Neural cell (in vitro differentiated cells): ENCODE results near the gene TOGARAM2. TPM values are rescaled to one million over a fixed set of nuclear protein-coding genes. Genes with fewer than 3 reads are reported as not detected.

Experiments
- H2AFZ ChIP-seq: fragments of 200-600, 300-800 bp; sonication (generic), shearing (Covaris generic); 2 replicates; pipeline ENCODE4 v1.6.0; 2014; ENCODE audit warnings: low read depth, mild to moderate bottlenecking, antibody characterized with exemption, low read length, moderate library complexity
- H3F3A ChIP-seq: fragments of 200-600 bp; shearing (Covaris generic); 2 replicates; pipeline ENCODE4 v1.6.1; 2016; ENCODE audit warnings: mild to moderate bottlenecking, moderate library complexity, mixed read lengths, antibody characterized with exemption, low read length; ENCODE audit not compliant: insufficient read depth, poor library complexity, severe bottlenecking
- H3K27ac ChIP-seq: fragments of 200-600, 300-800 bp; sonication (generic), shearing (Covaris generic); 2 replicates; pipeline ENCODE4 v1.5.1; 2014; ENCODE audit warnings: mild to moderate bottlenecking, low read length, moderate library complexity
- H3K27me3 ChIP-seq: fragments of 300-800, 200-600 bp; sonication (generic), shearing (Covaris generic); 2 replicates; pipeline ENCODE4 v1.6.0; 2014; ENCODE audit warnings: mild to moderate bottlenecking, low read depth, low read length, moderate library complexity; ENCODE audit not compliant: insufficient read depth
- H3K36me3 ChIP-seq: fragments of 300-800, 200-600 bp; sonication (generic), shearing (Covaris generic); 2 replicates; pipeline ENCODE4 v1.5.1; 2014; ENCODE audit warnings: mild to moderate bottlenecking, antibody characterized with exemption, low read length, moderate library complexity; ENCODE audit not compliant: insufficient read depth
- H3K4me2 ChIP-seq: fragments of 300-800, 200-600 bp; sonication (generic), shearing (Covaris generic); 2 replicates; pipeline ENCODE4 v1.6.0; 2014; ENCODE audit warnings: mild to moderate bottlenecking, low read length
- H3K4me3 ChIP-seq: fragments of 300-800, 200-600 bp; sonication (generic), shearing (Covaris generic); 2 replicates; pipeline ENCODE4 v1.5.1; 2014; ENCODE audit warnings: mild to moderate bottlenecking, low read length, moderate library complexity
- H3K79me2 ChIP-seq: fragments of 200-600 bp; shearing (Covaris generic); replicated peaks from 2 replicates; pipeline ENCODE4 v1.6.0; 2014; ENCODE audit warnings: mild to moderate bottlenecking, low read length, moderate library complexity; ENCODE audit not compliant: insufficient read depth
- H3K9ac ChIP-seq: fragments of 300-800, 200-600 bp; sonication (generic), shearing (Covaris generic); 2 replicates; pipeline ENCODE4 v1.6.1; 2016; ENCODE audit warnings: mild to moderate bottlenecking, low read length, mixed read lengths
- H3K9me2 ChIP-seq: fragments of 200-600 bp; shearing (Covaris generic); 2 replicates; pipeline ENCODE4 v1.6.1; 2016; ENCODE audit warnings: mild to moderate bottlenecking, low read length, mixed read lengths; ENCODE audit not compliant: insufficient read depth
- H3K9me3 ChIP-seq: fragments of 200-600, 300-800 bp; sonication (generic), shearing (Covaris generic); 2 replicates; pipeline ENCODE4 v1.6.1; 2016; ENCODE audit warnings: mild to moderate bottlenecking, mixed run types, low read length, moderate library complexity, mixed read lengths
- H4K20me1 ChIP-seq: fragments of 200-600 bp; shearing (Covaris generic); 2 replicates; pipeline ENCODE4 v1.6.1; 2016; ENCODE audit warnings: mild to moderate bottlenecking, mixed run types; ENCODE audit not compliant: insufficient read depth
- EP300 ChIP-seq: fragments of 450-650 bp; conservative IDR thresholded peaks from 2 replicates; pipeline ENCODE4 v1.6.1; 2014; ENCODE audit warnings: antibody characterized with exemption, mild to moderate bottlenecking, moderate library complexity; ENCODE audit not compliant: poor library complexity, severe bottlenecking
- EZH2 ChIP-seq: fragments of 200-600, 300-800 bp; shearing (Covaris generic), sonication (generic); IDR thresholded peaks from 2 replicates; pipeline ENCODE4 v1.6.1; 2014; ENCODE audit warnings: antibody characterized with exemption, low read length, borderline replicate concordance, mild to moderate bottlenecking; ENCODE audit not compliant: insufficient read depth, poor library complexity, severe bottlenecking
- MXI1 ChIP-seq: fragments of 450-650 bp; conservative IDR thresholded peaks from 2 replicates; pipeline ENCODE4 v1.6.1; 2014; ENCODE audit warnings: antibody characterized with exemption, mild to moderate bottlenecking; ENCODE audit not compliant: poor library complexity, severe bottlenecking
- POLR2AphosphoS5 ChIP-seq: IDR thresholded peaks from 2 replicates; pipeline ENCODE4 v1.6.1; 2012
- RAD21 ChIP-seq: fragments of 450-650 bp; conservative IDR thresholded peaks from 2 replicates; pipeline ENCODE4 v1.6.1; 2014; ENCODE audit warnings: antibody characterized with exemption, mild to moderate bottlenecking, moderate library complexity
- REST ChIP-seq: IDR thresholded peaks from 2 replicates; pipeline ENCODE4 v1.6.1; 2012; ENCODE audit warnings: borderline replicate concordance
- SMC3 ChIP-seq: fragments of 450-650 bp; conservative IDR thresholded peaks from 2 replicates; pipeline ENCODE4 v1.6.1; 2014; ENCODE audit warnings: antibody characterized with exemption, mild to moderate bottlenecking, moderate library complexity; ENCODE audit not compliant: poor library complexity
- TAF1 ChIP-seq: IDR thresholded peaks from 2 replicates; pipeline ENCODE4 v1.6.1; 2012; ENCODE audit warnings: low read depth
- polyA plus RNA-seq: library from polyadenylated mRNA; depleted of rRNA; stranded (reverse); fragments of >200 nt; gene quantifications from 2 replicates; pipeline ENCODE4 v1.2.3, GENCODE V29; 2014
- TF ChIP-seq, protein P1 (sequence below): fragments of 450-650 bp; IDR thresholded peaks from 2 replicates; pipeline ENCODE4 v1.5.1; 2014; ENCODE audit warnings: antibody characterized with exemption, mild to moderate bottlenecking, moderate library complexity; ENCODE audit not compliant: poor library complexity, severe bottlenecking

Gene TOGARAM2
- polyA plus RNA-seq, 1 donor from 2014 or later, result 0.10 TPM

GRCh38 chr2:29074411-29074810 lies 93.3 kb downstream of the TOGARAM2 start, which contains the start of gene PCARE:
TSS of gene PCARE (minus strand) at chr2:29074523. CDS start at chr2:29074261, 262 bp downstream.
- no peak within 1 kb of the TSS for H2AFZ ChIP-seq
- no peaks in the 10 kb centered on the region for H3K27me3 ChIP-seq
- H3K79me2 ChIP-seq, result no peaks in the 10 kb centered on the region
- H3K4me2 ChIP-seq, result no peak within 1 kb of the TSS
- no peaks in the 10 kb centered on the region for H3K36me3 ChIP-seq
- H3K9me2 ChIP-seq, result no peaks in the 10 kb centered on the region
- no peaks in the 10 kb centered on the region for H3K9me3 ChIP-seq
- no peaks in the 10 kb centered on the region for H4K20me1 ChIP-seq
- H3K4me3 ChIP-seq, result no peak within 1 kb of the TSS
- no peak within 1 kb of the TSS for H3K9ac ChIP-seq
- H3K27ac ChIP-seq, result no peak within 1 kb of the TSS
- no peak for TF ChIP-seq MXI1
- TF ChIP-seq, protein P1, sequence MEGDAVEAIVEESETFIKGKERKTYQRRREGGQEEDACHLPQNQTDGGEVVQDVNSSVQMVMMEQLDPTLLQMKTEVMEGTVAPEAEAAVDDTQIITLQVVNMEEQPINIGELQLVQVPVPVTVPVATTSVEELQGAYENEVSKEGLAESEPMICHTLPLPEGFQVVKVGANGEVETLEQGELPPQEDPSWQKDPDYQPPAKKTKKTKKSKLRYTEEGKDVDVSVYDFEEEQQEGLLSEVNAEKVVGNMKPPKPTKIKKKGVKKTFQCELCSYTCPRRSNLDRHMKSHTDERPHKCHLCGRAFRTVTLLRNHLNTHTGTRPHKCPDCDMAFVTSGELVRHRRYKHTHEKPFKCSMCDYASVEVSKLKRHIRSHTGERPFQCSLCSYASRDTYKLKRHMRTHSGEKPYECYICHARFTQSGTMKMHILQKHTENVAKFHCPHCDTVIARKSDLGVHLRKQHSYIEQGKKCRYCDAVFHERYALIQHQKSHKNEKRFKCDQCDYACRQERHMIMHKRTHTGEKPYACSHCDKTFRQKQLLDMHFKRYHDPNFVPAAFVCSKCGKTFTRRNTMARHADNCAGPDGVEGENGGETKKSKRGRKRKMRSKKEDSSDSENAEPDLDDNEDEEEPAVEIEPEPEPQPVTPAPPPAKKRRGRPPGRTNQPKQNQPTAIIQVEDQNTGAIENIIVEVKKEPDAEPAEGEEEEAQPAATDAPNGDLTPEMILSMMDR, result no peak
- H3F3A ChIP-seq, result no peaks in the 10 kb centered on the region

DNA sequence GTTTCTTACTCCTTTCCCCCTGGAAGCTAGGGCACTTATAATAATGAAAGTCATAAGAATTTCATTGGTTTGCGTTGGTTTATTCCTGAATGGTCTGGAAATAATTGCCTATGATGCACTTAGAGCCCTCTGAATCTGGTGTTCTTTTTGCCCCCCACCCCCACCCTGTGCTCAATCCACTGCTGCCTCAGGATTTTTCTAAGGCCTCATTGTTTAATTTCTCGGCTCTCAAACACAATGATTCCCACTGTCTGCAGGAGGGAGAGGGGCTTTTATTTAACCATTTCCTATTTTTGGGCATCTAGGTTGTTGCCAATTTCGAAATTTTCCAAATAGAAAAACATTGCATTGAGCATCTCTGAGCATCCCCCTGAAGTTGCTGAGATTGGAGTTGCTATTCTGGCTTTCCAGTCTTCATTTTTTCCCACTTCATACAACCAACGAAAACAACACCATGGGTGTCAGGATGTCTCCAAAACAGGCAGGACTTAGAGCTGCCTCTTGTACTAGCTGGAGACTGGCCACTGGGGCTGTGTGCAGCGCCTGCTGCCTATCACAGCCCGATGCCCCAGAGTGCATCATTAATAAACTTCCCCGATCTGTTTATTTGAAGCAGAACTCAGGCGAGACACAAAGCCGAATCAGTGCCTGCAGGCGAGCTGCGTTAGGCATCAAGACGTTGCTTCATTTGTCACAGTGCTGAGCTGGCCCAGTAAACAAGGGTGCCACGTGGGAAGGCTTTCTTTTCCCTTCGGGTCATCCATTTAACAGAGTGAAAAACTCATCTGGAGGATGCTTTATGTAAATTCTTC lies 95.0 kb downstream of the TOGARAM2 start:
- Histone ChIP-seq H3K79me2 (no peaks in the 10 kb centered on the region), H3K9ac (no peak overlapping the region), H2AFZ (no peak overlapping the region), H3K4me2 (no peak overlapping the region), H3K9me3 (no peaks in the 10 kb centered on the region), H3F3A (no peaks in the 10 kb centered on the region), H3K36me3 (no peaks in the 10 kb centered on the region), H3K4me3 (no peak overlapping the region), H3K9me2 (no peaks in the 10 kb centered on the region), H3K27ac (no peak overlapping the region), H3K27me3 (no peaks in the 10 kb centered on the region), H4K20me1 (no peaks in the 10 kb centered on the region)
- no peak for TF ChIP-seq TAF1
- TF ChIP-seq REST, result no peak
- no peak for TF ChIP-seq EP300
- TF ChIP-seq EZH2, result no peak
- TF ChIP-seq, protein P1, result no peak
- no peak for TF ChIP-seq MXI1
- TF ChIP-seq SMC3, result no peak
- no peak for TF ChIP-seq RAD21
- no peak for TF ChIP-seq POLR2AphosphoS5
